Hair follicle dermal papilla cell (primary cell): Measurements from ENCODE around the gene ISX. TPM values are rescaled to one million over a fixed set of nuclear protein-coding genes. Genes with fewer than 3 reads are reported as not detected.

Experiments
- total RNA-seq: library from RNA; depleted of rRNA; stranded (reverse); fragments of >200 nt; gene quantifications from 2 replicates; pipeline ENCODE4 v1.2.3, GENCODE V29; 2012

ISX gene
- not detected in 2 replicates for total RNA-seq

GRCh38 chr22:35065796-35066218 is at the start of gene ISX:
TSS of gene ISX (plus strand) at chr22:35066158. CDS start at chr22:35067088, 930 bp downstream.

Other genes starting within 250 kb of the ISX start
- gene HMGXB4, start 191.3 kb downstream of the ISX start, total RNA-seq: 19.6 and 20.4 TPM in 2 replicates
- 106 and 139 TPM in 2 replicates for gene TOM1, start 233.7 kb downstream of the ISX start, total RNA-seq